IMR-90 (cell line): ENCODE measurements around the gene HSPA9. TPM values are rescaled to one million over a fixed set of nuclear protein-coding genes. Genes with fewer than 3 reads are reported as not detected.

Experiments used
- ATAC-seq: fragments of 200-7000 bp; cut with Tn5 transposase; 2 replicates; pipeline ENCODE4 v1.9.1; 2020; ENCODE audit warnings: low read depth, mild to moderate bottlenecking, moderate library complexity
- BruUV-seq: library from RNA; stranded (reverse); fragments of 400-500 nt; replicated peaks from 2 replicates; lab custom pipeline; 2021; lab: Mats Ljungman, UMichigan
- CTCF ChIA-PET: fragments of 300-600 bp; formaldehyde crosslinking; extraction: SDS; loops from one replicate; lab custom pipeline; 2021; ENCODE audit warnings: antibody characterized with exemption; lab: Yijun Ruan, JAX
- POLR2A ChIA-PET: fragments of 300-600 bp; sonication (Branson Sonifier 250); formaldehyde crosslinking; loops from one replicate; lab custom pipeline; 2022; ENCODE audit warnings: antibody characterized with exemption; ENCODE audit not compliant: unreplicated experiment; lab: Charles Lee
- DNase-seq: peaks from one replicate; pipeline ENCODE4 v3.0.0; 2013
- H2AFZ ChIP-seq: replicated peaks from 2 replicates; pipeline ENCODE3; 2013; ENCODE audit warnings: low read length, mild to moderate bottlenecking; ENCODE audit not compliant: poor library complexity
- H2AK5ac ChIP-seq: 2 replicates; pipeline ENCODE4 v1.6.1; 2013; ENCODE audit warnings: low read depth, low read length, inconsistent platforms
- H2AK9ac ChIP-seq: replicated peaks from 2 replicates; pipeline ENCODE3; 2013; ENCODE audit warnings: mild to moderate bottlenecking, low read depth, low read length, moderate library complexity; ENCODE audit not compliant: poor library complexity
- H2BK120ac ChIP-seq: 2 replicates; pipeline ENCODE4 v1.6.1; 2013; ENCODE audit warnings: low read depth, low read length, inconsistent platforms
- H2BK15ac ChIP-seq: 3 replicates; pipeline ENCODE4 v1.6.1; 2013; ENCODE audit warnings: low read depth, low read length, inconsistent platforms
- H2BK20ac ChIP-seq: 2 replicates; pipeline ENCODE4 v1.6.1; 2013; ENCODE audit warnings: low read depth, mild to moderate bottlenecking, inconsistent platforms, low read length, moderate library complexity
- H2BK5ac ChIP-seq: 2 replicates; pipeline ENCODE4 v1.6.1; 2013; ENCODE audit warnings: mild to moderate bottlenecking, low read depth, low read length, inconsistent platforms; ENCODE audit not compliant: poor library complexity, severe bottlenecking
- H3K14ac ChIP-seq: replicated peaks from 2 replicates; pipeline ENCODE4 v1.6.1; 2013; ENCODE audit warnings: low read depth, low read length, inconsistent platforms
- H3K18ac ChIP-seq: 2 replicates; pipeline ENCODE4 v1.6.1; 2013; ENCODE audit warnings: low read depth, low read length, control low read depth
- H3K23ac ChIP-seq: 2 replicates; pipeline ENCODE4 v1.6.1; 2013; ENCODE audit warnings: low read depth, low read length, inconsistent platforms
- H3K27ac ChIP-seq: 2 replicates; pipeline ENCODE4 v1.5.1; 2013; ENCODE audit warnings: mild to moderate bottlenecking, control low read depth, low read length; ENCODE audit not compliant: insufficient read depth
- H3K27me3 ChIP-seq: 2 replicates; pipeline ENCODE4 v1.6.1; 2013; ENCODE audit warnings: low read length; ENCODE audit not compliant: control insufficient read depth, insufficient read depth
- H3K36me3 ChIP-seq: 2 replicates; pipeline ENCODE4 v1.6.1; 2013; ENCODE audit warnings: low read length, mixed read lengths; ENCODE audit not compliant: control insufficient read depth, insufficient read depth
- H3K4ac ChIP-seq: 2 replicates; pipeline ENCODE4 v1.6.1; 2013; ENCODE audit warnings: low read depth, low read length, inconsistent platforms
- H3K4me1 ChIP-seq: 2 replicates; pipeline ENCODE4 v1.6.1; 2013; ENCODE audit warnings: low read length, mixed read lengths; ENCODE audit not compliant: control insufficient read depth, insufficient read depth
- H3K4me2 ChIP-seq: 2 replicates; pipeline ENCODE4 v1.6.1; 2013; ENCODE audit warnings: low read depth, mild to moderate bottlenecking, control low read depth, low read length, moderate library complexity
- H3K4me3 ChIP-seq: 2 replicates; pipeline ENCODE4 v1.5.1; 2013; ENCODE audit warnings: low read depth, mild to moderate bottlenecking, control low read depth, low read length, moderate library complexity; ENCODE audit not compliant: insufficient read depth
- H3K56ac ChIP-seq: 2 replicates; pipeline ENCODE4 v1.6.1; 2013; ENCODE audit warnings: low read length, inconsistent platforms; ENCODE audit not compliant: insufficient read depth; ENCODE audit errors: extremely low read depth
- H3K79me1 ChIP-seq, 2 experiments: 2 replicates each; pipeline ENCODE4 v1.6.1; 2013; ENCODE audit warnings: low read length in 2 of 2, inconsistent platforms in 1 of 2, low read depth in 1 of 2
- H3K9ac ChIP-seq: 2 replicates; pipeline ENCODE4 v1.6.1; 2013; ENCODE audit warnings: low read depth, low read length, control low read depth
- H3K9me1 ChIP-seq: 2 replicates; pipeline ENCODE4 v1.6.1; 2013; ENCODE audit warnings: low read length, inconsistent platforms; ENCODE audit not compliant: insufficient read depth
- H3K9me3 ChIP-seq: 2 replicates; pipeline ENCODE4 v1.6.1; 2013; ENCODE audit warnings: low read length; ENCODE audit not compliant: control insufficient read depth, insufficient read depth
- H4K20me1 ChIP-seq: 2 replicates; pipeline ENCODE4 v1.6.1; 2013; ENCODE audit warnings: low read length, inconsistent platforms; ENCODE audit not compliant: insufficient read depth
- H4K5ac ChIP-seq: 2 replicates; pipeline ENCODE4 v1.6.1; 2013; ENCODE audit warnings: mild to moderate bottlenecking, low read depth, low read length, control low read depth
- H4K8ac ChIP-seq, 2 experiments: 2 replicates each; pipeline ENCODE4 v1.6.1; 2013; ENCODE audit warnings: low read depth in 2 of 2, low read length in 2 of 2, control low read depth in 1 of 2, inconsistent platforms in 1 of 2
- H4K91ac ChIP-seq: 2 replicates; pipeline ENCODE4 v1.6.1; 2013; ENCODE audit warnings: low read depth, low read length, inconsistent platforms; ENCODE audit not compliant: insufficient read depth
- CHD1 ChIP-seq: IDR thresholded peaks from 2 replicates; pipeline ENCODE4 v1.6.1; 2012; ENCODE audit warnings: low read depth, low read length, improper control_type of control experiment
- ELK1 ChIP-seq: fragments of 150-350 bp; IDR thresholded peaks from 2 replicates; pipeline ENCODE4 v1.6.1; 2016; ENCODE audit warnings: low read depth, mild to moderate bottlenecking, low read length, moderate library complexity, borderline replicate concordance
- FOS ChIP-seq: fragments of 150-350 bp; IDR thresholded peaks from 2 replicates; pipeline ENCODE4 v1.6.1; 2016; ENCODE audit warnings: low read depth, low read length
- MXI1 ChIP-seq: IDR thresholded peaks from 2 replicates; pipeline ENCODE4 v1.6.1; 2012; ENCODE audit warnings: low read depth, mild to moderate bottlenecking, low read length, moderate library complexity, borderline replicate concordance
- RFX5 ChIP-seq: IDR thresholded peaks from 2 replicates; pipeline ENCODE4 v1.8.0; 2012; ENCODE audit warnings: low read depth, mild to moderate bottlenecking, low read length, moderate library complexity
- SMC3 ChIP-seq: fragments of 150-350 bp; IDR thresholded peaks from 2 replicates; pipeline ENCODE4 v1.6.1; 2016; ENCODE audit warnings: low read depth, mild to moderate bottlenecking, antibody characterized with exemption, low read length, moderate library complexity
- USF2 ChIP-seq: fragments of 150-350 bp; IDR thresholded peaks from 2 replicates; pipeline ENCODE4 v1.6.1; 2017; ENCODE audit warnings: mild to moderate bottlenecking, antibody characterized with exemption, low read length, low read depth
- WGBS, 2 experiments: methylation state at CpG; one replicate each; pipeline versions ENCODE4 v1.1.5 to v1.1.7; 2013; ENCODE audit warnings: missing lambda C conversion rate in 2 of 2; ENCODE audit not compliant: insufficient read length in 1 of 2; ENCODE audit errors: extremely low coverage in 2 of 2; 5-methylcytosine and 5-hydroxymethylcytosine counted together
- dilution Hi-C: fragments of 300-500 bp; cut with HindIII; formaldehyde crosslinking; loops from one replicate; pipeline ENCODE4 v1.14.3; 2018; ENCODE audit warnings: low sequenced_read_pairs; ENCODE audit not compliant: unreplicated experiment
- in situ Hi-C: fragments of 300-500 bp; cut with MboI; formaldehyde crosslinking; loops from 3 replicates; pipeline ENCODE4 v1.14.3; 2019; ENCODE audit warnings: low sequenced_read_pairs, inconsistent platforms, mixed read lengths
- intact Hi-C: fragments of 100-400 bp; cut with micrococcal nuclease; formaldehyde crosslinking; loops from 2 replicates; pipeline ENCODE4 v1.10.0; 2022
- polyA plus RNA-seq, 3 experiments: library from polyadenylated mRNA; depleted of rRNA; stranded (reverse); fragments of >200 nt; gene quantifications; 2 replicates each; pipeline ENCODE4 v1.2.3, GENCODE V29; 2012; ENCODE audit warnings: low replicate concordance in 1 of 3
- total RNA-seq: library from RNA; depleted of rRNA; stranded (reverse); fragments of >200 nt; gene quantifications from 2 replicates; pipeline ENCODE4 v1.2.3, GENCODE V29; 2012

HSPA9 gene
- total and polyA plus RNA-seq, 2 of the 4 experiments (the other 2 are of a cell fraction), result 157 to 472 TPM

GRCh38 chr5:138563340-138564118 is 11.7 kb downstream of the HSPA9 start:
- Histone ChIP-seq H3K79me1 (peaks cover 47 to 48% of the 10 kb centered on the region in 2 experiments), H3K56ac (no peak overlapping the region), H3K9me1 (no peaks in the 10 kb centered on the region), H4K8ac (no peak overlapping the region), H3K27me3 (no peaks in the 10 kb centered on the region), H3K36me3 (peaks cover 56% of the 10 kb centered on the region), H2BK20ac (no peak overlapping the region), H3K4me1 (no peaks in the 10 kb centered on the region; the same call in 1 of the 2 replicates), H3K18ac (no peak overlapping the region), H3K14ac (no peak overlapping the region), H3K9ac (no peak overlapping the region), H3K4me3 (no peak overlapping the region), H3K9me3 (no peaks in the 10 kb centered on the region), H3K4me2 (no peak overlapping the region), H2AFZ (no peak overlapping the region), H3K4ac (no peak overlapping the region), H2AK5ac (no peak overlapping the region), H2AK9ac (no peak overlapping the region), H4K91ac (no peak overlapping the region), H4K5ac (no peak overlapping the region), H2BK15ac (no peak overlapping the region), H3K23ac (no peak overlapping the region), H3K27ac (no peak overlapping the region), H4K20me1 (peaks cover 53% of the 10 kb centered on the region), H2BK120ac (no peak overlapping the region), H2BK5ac (no peak overlapping the region)
- POLR2A ChIA-PET, result no interaction called here
- DNase-seq (no peak), ATAC-seq (no peak)
- no TSS peak for BruUV-seq
- intact Hi-C loops, result no loop called here
- CTCF ChIA-PET, result interaction anchor here (0.6 to 1.0 kb wide), 2 partner anchors 16 to 127 kb away, joined by 3 to 6 read pairs; no protein-coding TSS in a partner anchor
- dilution Hi-C loops, result no loop called here
- in situ Hi-C loops, result no loop called here
- no peak for TF ChIP-seq USF2
- no peak for TF ChIP-seq SMC3
- TF ChIP-seq RFX5, result no peak
- TF ChIP-seq CHD1, result no peak
- TF ChIP-seq MXI1, result no peak
- TF ChIP-seq ELK1, result no peak
- TF ChIP-seq FOS, result no peak
- 100% methylated on average over 1 of the region's 3 CpGs; no CpG with 5 or more reads in 1 of the 2 experiments for WGBS, 2 experiments
